ENCODE data around the gene H6PD.
A peak's percentile ranks its signal among the peaks of the same experiment; 100 is the strongest.

Gene H6PD

DNA sequence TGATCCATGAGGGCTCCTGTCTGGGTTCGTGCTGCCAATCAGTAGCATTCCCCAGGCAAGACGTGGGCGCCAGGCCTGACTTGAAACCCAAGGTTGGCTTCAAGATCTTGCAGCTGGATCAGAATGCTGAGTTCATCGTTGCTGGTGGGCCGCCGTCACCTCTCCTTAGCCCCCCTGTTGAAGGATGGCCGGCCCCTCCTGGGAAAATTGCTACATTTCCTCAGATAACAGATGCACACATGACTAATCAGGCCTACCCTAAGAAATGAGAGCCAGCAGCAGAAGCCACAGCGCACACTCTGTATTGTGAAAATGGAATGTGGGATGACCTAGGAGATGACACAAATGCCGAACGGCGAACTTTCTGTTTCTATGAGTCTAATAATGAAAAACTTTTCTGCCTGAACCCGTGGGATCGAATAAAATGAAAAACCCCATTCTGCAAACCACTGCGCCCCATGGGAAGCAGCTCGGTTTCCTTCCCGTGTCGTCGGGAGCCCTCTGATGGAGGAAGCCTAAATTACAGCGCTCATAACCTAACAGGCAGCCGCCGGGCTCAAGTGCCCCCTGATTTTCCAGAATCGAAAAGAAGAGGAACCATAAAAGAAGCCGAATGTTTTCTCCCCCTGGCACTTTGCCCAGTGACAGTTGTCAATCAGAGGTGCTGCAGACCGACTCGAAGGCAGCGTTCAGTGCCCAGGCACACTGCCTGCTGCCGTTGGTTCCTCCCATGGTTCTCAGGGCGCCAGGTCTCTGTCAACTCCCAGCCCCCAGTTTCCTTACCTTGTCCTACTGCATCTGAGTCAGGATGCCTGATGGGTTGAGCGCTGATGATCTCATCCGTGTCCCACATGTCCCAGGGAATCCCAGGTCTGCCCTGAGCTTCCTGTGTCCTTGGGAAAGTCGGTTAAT lies 38.2 kb upstream of the H6PD start:
- no peaks in the 10 kb centered on the region for H3K36me3 ChIP-seq (ENCODE audit: insufficient read depth, low read length)
- H3K4me1 ChIP-seq (ENCODE audit: insufficient read depth, low read length): peaks cover 4% of the 10 kb centered on the region; the same call in 1 of the 2 replicates
- no peak overlapping the region for H3K9ac ChIP-seq (ENCODE audit: low read depth, low read length)
- 35% methylated on average over 31 of the region's 31 CpGs for WGBS
- no peak overlapping the region for H3K27ac ChIP-seq (ENCODE audit: low read depth, low read length)
- H3K9me3 ChIP-seq (ENCODE audit: insufficient read depth, low read depth, low read length): no peaks in the 10 kb centered on the region
- no peak overlapping the region for H3K4me3 ChIP-seq (ENCODE audit: low read length)
- peaks cover 49% of the 10 kb centered on the region for H3K27me3 ChIP-seq (ENCODE audit: insufficient read depth, low read length)

DNA sequence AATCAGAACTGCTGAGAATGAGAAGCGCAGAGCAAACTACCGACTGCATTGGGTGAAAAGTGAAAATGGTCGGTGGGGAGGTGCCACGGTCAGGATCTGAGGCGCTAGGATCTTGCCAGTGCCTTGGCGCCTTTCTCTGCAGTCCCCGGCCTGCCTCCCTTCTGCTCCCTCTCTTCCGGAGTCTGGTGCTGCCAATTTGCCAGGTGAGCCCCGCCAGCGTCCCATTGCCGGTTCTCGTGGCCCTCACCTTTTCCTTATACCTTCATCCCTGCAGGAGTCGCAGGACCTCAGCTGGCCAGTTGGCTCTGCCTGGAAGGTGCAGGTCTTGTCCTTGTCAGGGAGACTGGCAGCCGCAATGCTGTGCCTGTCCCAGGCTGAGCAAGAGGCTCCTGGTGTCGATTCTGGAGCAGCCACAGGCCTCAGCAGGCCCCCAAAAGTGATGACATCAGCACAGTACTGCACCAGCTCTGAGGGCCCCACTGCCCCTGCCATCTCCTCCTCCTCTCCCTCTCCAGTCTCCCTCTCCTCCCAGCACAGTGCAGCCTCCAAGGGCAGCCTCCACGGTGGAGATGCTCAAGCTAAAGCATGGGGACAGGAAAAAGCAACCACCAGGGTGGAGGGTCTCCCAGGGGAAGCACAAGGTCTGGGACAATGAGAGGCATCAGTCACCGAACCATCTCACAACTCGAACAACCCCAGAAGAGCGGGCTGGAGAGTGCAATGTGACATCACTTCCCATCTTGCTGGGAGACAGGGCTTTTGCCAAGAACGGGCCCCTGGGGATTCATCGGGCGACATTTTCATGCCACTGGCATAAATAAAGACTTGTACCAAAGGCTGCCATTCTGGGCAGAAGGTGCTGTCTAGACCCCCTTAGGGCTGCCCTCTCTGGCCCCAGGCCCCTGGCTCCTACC lies 37.1 kb upstream of the H6PD start:
- H3K27me3 ChIP-seq (ENCODE audit: insufficient read depth, low read length): peaks cover 60% of the 10 kb centered on the region
- no peaks in the 10 kb centered on the region for H3K9me3 ChIP-seq (ENCODE audit: insufficient read depth, low read depth, low read length)
- no peaks in the 10 kb centered on the region for H3K36me3 ChIP-seq (ENCODE audit: insufficient read depth, low read length)
- H3K4me1 ChIP-seq (ENCODE audit: insufficient read depth, low read length): peaks cover 4% of the 10 kb centered on the region; the same call in 1 of the 2 replicates
- no peak overlapping the region for H3K4me3 ChIP-seq (ENCODE audit: low read length)
- H3K9ac ChIP-seq (ENCODE audit: low read depth, low read length): no peak overlapping the region
- WGBS: 90% methylated on average over 22 of the region's 22 CpGs
- no peak overlapping the region for H3K27ac ChIP-seq (ENCODE audit: low read depth, low read length)

DNA sequence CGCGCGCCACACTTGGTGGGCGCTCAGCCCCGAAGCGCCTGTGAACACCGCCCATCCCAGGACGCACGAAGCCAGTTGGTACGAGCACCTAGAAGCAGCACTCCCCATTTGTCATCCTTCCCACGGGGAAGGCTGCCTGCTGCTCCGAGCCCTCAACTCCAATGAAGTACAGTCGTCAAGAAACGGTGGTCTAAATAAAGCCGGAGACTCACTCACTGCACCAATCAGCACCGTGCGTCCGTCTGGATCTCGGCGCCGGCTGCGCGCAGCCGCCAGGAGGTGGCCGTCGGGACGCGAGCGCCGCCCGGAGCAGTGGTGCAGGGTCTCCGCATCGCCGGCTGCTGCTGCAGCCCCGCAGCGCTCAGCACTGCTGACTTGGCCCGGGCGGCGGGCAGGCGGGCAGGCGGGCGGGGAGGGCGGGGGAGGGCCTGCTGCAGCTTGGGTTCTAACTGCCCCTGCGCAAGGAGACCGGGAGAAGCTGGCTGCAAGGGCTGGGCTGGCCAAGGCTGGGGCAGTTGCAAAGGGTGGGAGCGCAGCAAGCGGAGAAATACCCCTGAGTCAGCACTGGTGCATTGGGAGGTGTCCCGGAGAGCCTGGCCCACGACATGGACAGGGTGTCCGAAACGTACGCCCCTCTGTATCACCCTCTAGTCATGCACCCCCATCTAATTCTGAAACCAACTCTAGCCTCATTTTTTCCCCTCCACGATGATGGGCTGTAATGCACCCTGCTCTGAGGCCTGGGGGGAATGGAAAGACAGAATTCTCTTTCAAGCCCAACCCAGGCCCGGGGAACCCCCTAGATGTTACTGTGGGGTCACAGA lies 35.8 kb upstream of the H6PD start:
- Histone ChIP-seq H3K9ac (ENCODE audit: low read depth, low read length) (no peak overlapping the region), H3K27ac (ENCODE audit: low read depth, low read length) (no peak overlapping the region), H3K4me3 (ENCODE audit: low read length) (peak overlapping the region; percentile 50), H3K27me3 (ENCODE audit: insufficient read depth, low read length) (peaks cover 73% of the 10 kb centered on the region), H3K36me3 (ENCODE audit: insufficient read depth, low read length) (no peaks in the 10 kb centered on the region), H3K4me1 (ENCODE audit: insufficient read depth, low read length) (peaks cover 9% of the 10 kb centered on the region; the same call in 1 of the 2 replicates), H3K9me3 (ENCODE audit: insufficient read depth, low read depth, low read length) (no peaks in the 10 kb centered on the region)
- WGBS: 15% methylated on average over 54 of the region's 54 CpGs

DNA sequence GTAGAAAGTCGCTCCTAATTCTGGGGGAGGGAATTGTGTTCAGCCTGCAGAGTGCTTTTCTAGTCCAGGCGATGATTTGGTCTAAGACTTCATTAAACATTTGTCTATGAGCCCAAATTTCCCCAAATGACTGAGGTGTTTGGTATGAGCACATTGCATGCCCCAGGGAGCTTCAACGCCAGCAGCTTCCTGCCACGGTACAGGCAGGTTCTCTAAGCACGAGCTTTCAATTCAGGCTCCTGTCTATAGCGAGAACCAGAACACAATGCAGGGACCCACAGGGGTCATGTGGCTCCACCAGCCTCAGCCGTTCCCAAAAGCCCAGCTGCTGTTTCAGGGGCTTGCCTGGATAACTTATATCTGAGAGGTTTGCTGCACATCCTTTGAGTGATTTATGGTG lies 34.1 kb upstream of the H6PD start:
- Histone ChIP-seq H3K27me3 (ENCODE audit: insufficient read depth, low read length) (peaks cover 82% of the 10 kb centered on the region), H3K9ac (ENCODE audit: low read depth, low read length) (no peak overlapping the region), H3K36me3 (ENCODE audit: insufficient read depth, low read length) (no peaks in the 10 kb centered on the region), H3K27ac (ENCODE audit: low read depth, low read length) (no peak overlapping the region), H3K9me3 (ENCODE audit: insufficient read depth, low read depth, low read length) (no peaks in the 10 kb centered on the region), H3K4me1 (ENCODE audit: insufficient read depth, low read length) (peaks cover 9% of the 10 kb centered on the region; the same call in 1 of the 2 replicates), H3K4me3 (ENCODE audit: low read length) (no peak overlapping the region)
- 49% methylated on average over 7 of the region's 7 CpGs for WGBS

DNA sequence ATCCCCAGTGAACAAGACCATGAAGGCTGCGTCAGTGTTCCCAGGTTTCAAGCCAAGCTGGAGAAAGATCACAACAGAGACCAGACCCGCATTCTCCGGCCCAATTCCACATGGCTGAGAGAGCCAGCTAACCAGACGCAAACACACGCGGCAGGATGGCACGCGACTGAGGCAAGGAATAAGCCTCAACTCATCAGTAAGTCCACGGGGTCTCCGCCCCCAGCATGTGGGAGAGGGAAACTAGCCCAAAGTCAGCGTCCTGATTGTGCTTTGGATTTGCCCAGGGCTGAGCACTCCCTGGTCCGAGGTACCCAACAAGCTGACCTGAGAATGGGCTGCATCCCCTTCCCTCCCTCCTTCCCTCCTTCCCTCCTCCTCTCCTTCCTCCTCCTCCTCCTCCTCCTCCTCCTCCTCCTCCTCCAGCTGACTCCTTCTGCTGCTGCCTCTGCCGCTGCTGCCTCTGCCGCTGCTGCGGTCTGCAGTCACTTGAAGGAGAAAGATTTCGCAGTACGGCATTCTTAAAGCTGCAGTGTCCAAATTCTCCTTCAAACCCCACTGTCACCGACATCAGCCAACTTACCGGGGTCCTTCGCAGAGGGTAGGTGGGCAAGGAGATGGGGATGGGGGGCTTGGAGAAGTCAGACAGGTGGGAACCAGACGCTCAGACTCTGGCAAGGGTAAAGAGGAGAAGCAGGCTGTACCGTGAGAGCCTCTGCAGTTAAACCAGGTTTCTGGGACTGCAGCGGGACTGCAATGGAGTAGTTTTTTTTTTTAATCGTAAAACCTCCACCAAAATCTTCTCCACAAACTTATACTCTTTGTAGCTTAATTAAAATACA lies 33.0 kb upstream of the H6PD start:
- Histone ChIP-seq H3K4me1 (ENCODE audit: insufficient read depth, low read length) (peaks cover 9% of the 10 kb centered on the region; the same call in 1 of the 2 replicates), H3K27me3 (ENCODE audit: insufficient read depth, low read length) (peaks cover 80% of the 10 kb centered on the region), H3K27ac (ENCODE audit: low read depth, low read length) (no peak overlapping the region), H3K4me3 (ENCODE audit: low read length) (peak overlapping the region; percentile 54), H3K9me3 (ENCODE audit: insufficient read depth, low read depth, low read length) (no peaks in the 10 kb centered on the region), H3K36me3 (ENCODE audit: insufficient read depth, low read length) (no peaks in the 10 kb centered on the region), H3K9ac (ENCODE audit: low read depth, low read length) (no peak overlapping the region)
- 4% methylated on average over 23 of the region's 24 CpGs for WGBS

DNA sequence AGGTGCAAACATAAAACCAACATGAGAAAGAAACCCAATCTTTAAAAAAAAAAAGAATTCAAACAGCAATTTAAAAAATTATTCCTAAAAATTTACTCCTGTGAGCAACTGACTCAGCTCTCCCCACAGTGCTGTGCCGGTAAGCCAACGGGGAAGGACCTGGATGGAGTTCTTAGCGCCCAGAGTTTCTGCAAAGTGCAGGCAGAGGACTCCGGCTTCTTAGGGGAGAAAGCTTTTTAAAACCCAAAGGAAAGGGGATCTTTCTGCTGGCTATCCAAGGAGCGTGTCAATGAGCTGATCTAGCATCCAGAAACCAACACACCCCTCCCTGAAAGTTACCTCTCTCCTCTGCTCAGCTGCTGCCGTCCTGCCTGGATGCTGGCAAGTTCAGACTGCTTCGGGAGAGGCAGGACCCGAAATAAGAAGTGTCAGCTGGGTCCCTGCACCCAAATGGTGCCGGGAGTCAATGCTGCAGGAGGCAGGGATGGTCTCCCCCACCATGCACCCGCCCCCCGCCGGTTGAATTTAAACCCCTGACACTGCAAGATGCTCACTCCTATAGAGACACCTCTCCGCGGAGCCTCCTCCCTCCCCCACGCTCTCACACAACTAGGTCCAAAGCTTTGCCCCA lies 32.2 kb upstream of the H6PD start:
- no peaks in the 10 kb centered on the region for H3K36me3 ChIP-seq (ENCODE audit: insufficient read depth, low read length)
- H3K9me3 ChIP-seq (ENCODE audit: insufficient read depth, low read depth, low read length): no peaks in the 10 kb centered on the region
- H3K27ac ChIP-seq (ENCODE audit: low read depth, low read length): no peak overlapping the region
- H3K9ac ChIP-seq (ENCODE audit: low read depth, low read length): no peak overlapping the region
- 4% methylated on average over 15 of the region's 15 CpGs for WGBS
- H3K4me1 ChIP-seq (ENCODE audit: insufficient read depth, low read length): peaks cover 9% of the 10 kb centered on the region; the same call in 1 of the 2 replicates
- peak overlapping the region; percentile 54 for H3K4me3 ChIP-seq (ENCODE audit: low read length)
- H3K27me3 ChIP-seq (ENCODE audit: insufficient read depth, low read length): peaks cover 73% of the 10 kb centered on the region

DNA sequence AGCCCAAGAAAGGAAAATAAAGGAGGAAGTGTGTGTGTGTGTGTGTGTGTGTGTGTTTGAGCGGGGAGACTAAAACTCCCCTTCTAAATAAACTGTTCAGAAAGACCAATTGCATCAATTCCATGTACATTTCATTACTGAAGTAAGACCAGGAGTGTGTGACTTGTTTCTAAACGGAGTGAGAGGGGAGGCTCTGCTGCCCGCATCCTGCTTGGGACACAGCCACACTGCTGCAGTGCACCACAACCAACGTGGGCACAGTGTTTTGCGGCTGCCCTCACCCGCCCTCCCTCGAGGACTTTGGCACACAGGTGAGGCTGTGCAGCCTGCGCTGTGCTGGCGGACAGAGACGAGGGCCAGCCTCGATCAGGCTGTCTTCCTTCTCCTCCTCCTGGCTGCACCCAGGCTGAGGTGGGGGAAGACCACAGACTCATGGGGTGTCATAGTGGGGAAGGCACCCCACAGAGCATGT lies 31.0 kb upstream of the H6PD start:
- 87% methylated on average over 10 of the region's 11 CpGs for WGBS
- no peak overlapping the region for H3K4me3 ChIP-seq (ENCODE audit: low read length)
- H3K36me3 ChIP-seq (ENCODE audit: insufficient read depth, low read length): no peaks in the 10 kb centered on the region
- H3K27me3 ChIP-seq (ENCODE audit: insufficient read depth, low read length): peaks cover 61% of the 10 kb centered on the region
- H3K4me1 ChIP-seq (ENCODE audit: insufficient read depth, low read length): peaks cover 9% of the 10 kb centered on the region; the same call in 1 of the 2 replicates
- H3K9me3 ChIP-seq (ENCODE audit: insufficient read depth, low read depth, low read length): no peaks in the 10 kb centered on the region
- H3K9ac ChIP-seq (ENCODE audit: low read depth, low read length): no peak overlapping the region
- no peak overlapping the region for H3K27ac ChIP-seq (ENCODE audit: low read depth, low read length)

DNA sequence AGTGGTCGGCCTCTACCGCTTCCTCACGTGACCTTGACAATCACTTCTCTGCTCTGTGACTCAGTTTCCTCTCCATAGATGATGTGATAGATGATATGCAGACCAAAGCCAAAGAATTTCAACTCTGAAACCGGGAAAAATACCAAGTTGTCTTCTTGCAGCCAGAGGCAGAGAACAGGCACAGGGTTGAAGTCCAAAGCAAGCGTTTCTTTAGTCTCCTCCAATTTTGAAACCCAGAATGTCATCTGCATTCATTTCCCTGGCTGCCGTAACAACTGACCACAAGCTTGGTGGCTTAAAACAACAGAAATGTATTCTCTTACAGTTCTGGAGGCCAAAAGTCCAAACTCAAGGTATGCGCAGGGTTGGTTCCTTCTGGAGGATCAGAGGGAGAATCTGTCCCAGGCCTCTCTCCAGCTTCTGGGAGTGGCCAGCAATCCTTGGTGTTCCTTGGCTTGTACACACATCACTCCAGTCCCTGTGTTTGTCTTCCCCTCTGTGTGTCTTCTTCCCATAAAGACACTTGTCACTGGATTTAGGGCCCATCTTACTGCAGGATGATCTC lies 30.3 kb upstream of the H6PD start:
- Histone ChIP-seq H3K4me3 (ENCODE audit: low read length) (no peak overlapping the region), H3K27me3 (ENCODE audit: insufficient read depth, low read length) (peaks cover 54% of the 10 kb centered on the region), H3K36me3 (ENCODE audit: insufficient read depth, low read length) (no peaks in the 10 kb centered on the region), H3K27ac (ENCODE audit: low read depth, low read length) (no peak overlapping the region), H3K9ac (ENCODE audit: low read depth, low read length) (no peak overlapping the region), H3K9me3 (ENCODE audit: insufficient read depth, low read depth, low read length) (no peaks in the 10 kb centered on the region), H3K4me1 (ENCODE audit: insufficient read depth, low read length) (peaks cover 9% of the 10 kb centered on the region; the same call in 1 of the 2 replicates)
- WGBS: 95% methylated on average over 7 of the region's 7 CpGs

DNA sequence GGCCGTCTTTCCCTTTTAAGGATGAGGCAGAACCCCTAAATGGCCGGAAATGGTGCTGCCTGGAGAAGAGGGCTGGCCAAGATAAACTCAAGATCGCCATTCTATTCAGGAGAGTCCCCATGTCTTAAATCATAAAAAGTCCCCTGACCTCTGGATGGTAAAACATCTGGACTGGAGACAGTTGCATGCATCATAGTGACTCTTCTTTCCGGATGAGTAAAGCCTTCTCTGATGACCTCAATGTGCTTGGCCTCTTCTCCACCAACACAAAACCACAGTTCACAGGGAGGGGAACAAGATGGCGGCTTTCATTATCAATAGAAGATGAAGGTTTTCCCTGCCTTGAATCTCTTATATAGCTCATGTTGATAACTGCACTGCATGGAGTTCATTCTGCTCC lies 27.5 kb upstream of the H6PD start:
- Histone ChIP-seq H3K27me3 (ENCODE audit: insufficient read depth, low read length) (peaks cover 26% of the 10 kb centered on the region), H3K4me3 (ENCODE audit: low read length) (no peak overlapping the region), H3K9me3 (ENCODE audit: insufficient read depth, low read depth, low read length) (no peaks in the 10 kb centered on the region), H3K27ac (ENCODE audit: low read depth, low read length) (no peak overlapping the region), H3K36me3 (ENCODE audit: insufficient read depth, low read length) (no peaks in the 10 kb centered on the region), H3K4me1 (ENCODE audit: insufficient read depth, low read length) (peaks cover 5% of the 10 kb centered on the region; the same call in 1 of the 2 replicates), H3K9ac (ENCODE audit: low read depth, low read length) (no peak overlapping the region)
- WGBS: 96% methylated on average over 5 of the region's 5 CpGs
